Transverse colon (tissue), 4 donors: ENCODE results near the gene DCP2. TPM values are rescaled to one million over a fixed set of nuclear protein-coding genes. Genes with fewer than 3 reads are reported as not detected.

Experiments used
- DNase-seq: peaks from one replicate; pipeline ENCODE4 v3.0.0-alpha.2; 2019
- H3K27ac ChIP-seq, 4 donors: fragments of 200-600 bp; sonication (generic); 2 replicates each; pipeline ENCODE4 v1.5.1; 2016 to 2018; ENCODE audit warnings: inconsistent platforms in 4 of 4
- H3K27me3 ChIP-seq: fragments of 200-600 bp; sonication (generic); 2 replicates; pipeline ENCODE4 v1.5.1; 2017; ENCODE audit warnings: inconsistent platforms
- H3K36me3 ChIP-seq, 4 donors: fragments of 200-600 bp; sonication (generic); 2 replicates each; pipeline ENCODE4 v1.5.1; 2017 to 2019; ENCODE audit warnings: inconsistent platforms in 4 of 4
- H3K4me1 ChIP-seq, 4 donors: fragments of 200-600 bp; sonication (generic); 2 replicates each; pipeline ENCODE4 v1.5.1; 2017 to 2020; ENCODE audit warnings: inconsistent platforms in 4 of 4
- H3K4me3 ChIP-seq, 4 donors: fragments of 200-600 bp; sonication (generic); 1 replicate in 1 of 4; 2 replicates in 3 of 4; pipeline versions ENCODE4 v1.5.1 to v1.6.1; 2017 to 2019; ENCODE audit warnings: inconsistent platforms in 4 of 4
- H3K9me3 ChIP-seq, 2 donors: fragments of 200-600 bp; sonication (generic); 2 replicates each; pipeline ENCODE4 v1.5.1; 2017 to 2019; ENCODE audit warnings: inconsistent platforms in 2 of 2
- CTCF ChIP-seq, 5 experiments: fragments of 200-600 bp in 3 of 5; fragments of 450-650 bp in 2 of 5; sonication (generic) in 3 of 5; IDR thresholded peaks; 1 replicate in 2 of 5; 2 replicates in 3 of 5; pipeline ENCODE4 v1.5.1; 2016 to 2017; ENCODE audit warnings: antibody characterized with exemption in 5 of 5, inconsistent platforms in 3 of 5, mild to moderate bottlenecking in 2 of 5, moderate library complexity in 1 of 5
- EP300 ChIP-seq: sonication (generic); formaldehyde crosslinking; IDR thresholded peaks from one replicate; pipeline ENCODE4 v1.6.1; 2017; ENCODE audit warnings: antibody characterized with exemption, low read depth
- POLR2A ChIP-seq: fragments of 450-650 bp; IDR thresholded peaks from one replicate; pipeline ENCODE4 v1.6.1; 2016; ENCODE audit warnings: antibody characterized with exemption, mild to moderate bottlenecking, moderate library complexity
- POLR2AphosphoS5 ChIP-seq, 3 donors: sonication (generic); formaldehyde crosslinking; IDR thresholded peaks; one replicate each; pipeline ENCODE4 v1.6.1; 2016; ENCODE audit warnings: antibody characterized with exemption in 3 of 3
- WGBS, 2 donors: methylation state at CpG; one replicate each; pipeline ENCODE4 v1.1.5; 2018; ENCODE audit warnings: low coverage in 1 of 2; 5-methylcytosine and 5-hydroxymethylcytosine counted together
- in situ Hi-C, 4 donors: fragments of 200-750 bp; cut with MboI; loops; one replicate each; pipeline versions ENCODE4 v1.15.0 to v1.15.1; 2017; ENCODE audit warnings: low sequenced_read_pairs in 3 of 4, low pct_ligation_motif_present in 1 of 4, low pct_unique_long_range_greater_than_20kb in 1 of 4
- intact Hi-C: fragments of 100-400 bp; cut with DNase I; formaldehyde crosslinking; loops from one replicate; pipeline ENCODE4 v1.15.1; 2023; ENCODE audit warnings: low total_unique reads
- total RNA-seq, 4 donors: library from RNA; depleted of rRNA; stranded (reverse); fragments of >200 nt; gene quantifications; one replicate each; pipeline ENCODE4 v1.1.0, GENCODE V29; 2016

Gene DCP2
- total RNA-seq, 4 donors from 2014 or later: 11.6 to 27.8 (median 20.7) TPM

GRCh38 chr5:113036826-113037225 is 60.2 kb downstream of the DCP2 start:
- no peak for TF ChIP-seq POLR2A
- no peak for TF ChIP-seq EP300
- no peak for TF ChIP-seq POLR2AphosphoS5 (IDR thresholded peaks at IDR 0.05)
- TF ChIP-seq CTCF (IDR thresholded peaks at IDR 0.05): no peak
- Histone ChIP-seq H3K4me3 (no peak overlapping the region), H3K27me3 (no peaks in the 10 kb centered on the region), H3K27ac (no peak overlapping the region), H3K4me1 (no peaks in the 10 kb centered on the region), H3K9me3 (no peaks in the 10 kb centered on the region), H3K36me3 (no peaks in the 10 kb centered on the region)
- in situ Hi-C loops (no loop called here), intact Hi-C loops (no loop called here)
- DNase-seq: no peak
- WGBS, 2 donors: 89 to 94% methylated on average over 1 of the region's 1 CpG

GRCh38 chr5:113038136-113038535 is 61.5 kb downstream of the DCP2 start:
- no peak for TF ChIP-seq POLR2AphosphoS5 (IDR thresholded peaks at IDR 0.05)
- no peak for TF ChIP-seq EP300
- TF ChIP-seq CTCF (IDR thresholded peaks at IDR 0.05): no peak
- TF ChIP-seq POLR2A: no peak

GRCh38 chr5:113038714-113039113 is 62.1 kb downstream of the DCP2 start:
- in situ Hi-C loops (no loop called here), intact Hi-C loops (no loop called here)
- Histone ChIP-seq H3K4me3 (no peak overlapping the region), H3K36me3 (no peaks in the 10 kb centered on the region), H3K9me3 (no peaks in the 10 kb centered on the region), H3K27me3 (no peaks in the 10 kb centered on the region), H3K27ac (no peak overlapping the region), H3K4me1 (no peaks in the 10 kb centered on the region)
- TF ChIP-seq POLR2A (no peak), EP300 (no peak), CTCF (IDR thresholded peaks at IDR 0.05) (no peak), POLR2AphosphoS5 (IDR thresholded peaks at IDR 0.05) (no peak)
- DNase-seq: no peak
- 66% methylated on average over 9 of the region's 9 CpGs; no CpG with 5 or more reads in 1 of the 2 donors for WGBS, 2 donors

More at GRCh38 chr5:113038136-113038535, 61.5 kb downstream of the DCP2 start:
- Histone ChIP-seq H3K36me3 (no peaks in the 10 kb centered on the region), H3K9me3 (no peaks in the 10 kb centered on the region), H3K4me1 (no peaks in the 10 kb centered on the region), H3K4me3 (no peak overlapping the region), H3K27me3 (no peaks in the 10 kb centered on the region), H3K27ac (no peak overlapping the region)
- DNase-seq: no peak
- 90% methylated on average over 1 of the region's 1 CpG; no CpG with 5 or more reads in 1 of the 2 donors for WGBS, 2 donors
- intact Hi-C loops (no loop called here), in situ Hi-C loops (no loop called here)

GRCh38 chr5:113039229-113039933 is 62.8 kb downstream of the DCP2 start:
- intact Hi-C loops: no loop called here
- no peak overlapping the region for H3K4me3 ChIP-seq
- no peaks in the 10 kb centered on the region for H3K4me1 ChIP-seq
- 88 to 97% methylated on average over 5 to 14 of the region's 14 CpGs for WGBS, 2 donors
- no peaks in the 10 kb centered on the region for H3K9me3 ChIP-seq
- TF ChIP-seq POLR2AphosphoS5 (IDR thresholded peaks at IDR 0.05) (no peak), EP300 (no peak), POLR2A (no peak), CTCF (IDR thresholded peaks at IDR 0.05) (no peak)
- in situ Hi-C loops: no loop called here
- no peak overlapping the region for H3K27ac ChIP-seq
- no peaks in the 10 kb centered on the region for H3K36me3 ChIP-seq
- no peak for DNase-seq
- no peaks in the 10 kb centered on the region for H3K27me3 ChIP-seq
